Right lobe of liver (tissue), 4 donors: Measurements from ENCODE around the gene ZNF333.
"Not testable (repeated sequence)": the region's sequence is repeated elsewhere in the genome, so short reads cannot be mapped to it uniquely, and the experiment has no call there.

Experiments
- POLR2A ChIP-seq: fragments of 450-650 bp; IDR thresholded peaks from one replicate; pipeline ENCODE4 v1.6.1; 2017; ENCODE audit warnings: antibody characterized with exemption, mild to moderate bottlenecking
- TF ChIP-seq, protein P1 (sequence below), 4 donors: fragments of 200-600 bp in 3 of 4; fragments of 450-650 bp in 1 of 4; IDR thresholded peaks; one replicate each; pipeline versions ENCODE4 v1.5.1 to v1.8.0; 2016 to 2022; ENCODE audit warnings: antibody characterized with exemption in 4 of 4, mild to moderate bottlenecking in 2 of 4
- donor health status: DM: no; HTN: no; CAD: no.
- donor health status: DM: no; HTN: no; CAD: no.
- donor health status: DM: no; HTN: yes; CAD: no.

DNA sequence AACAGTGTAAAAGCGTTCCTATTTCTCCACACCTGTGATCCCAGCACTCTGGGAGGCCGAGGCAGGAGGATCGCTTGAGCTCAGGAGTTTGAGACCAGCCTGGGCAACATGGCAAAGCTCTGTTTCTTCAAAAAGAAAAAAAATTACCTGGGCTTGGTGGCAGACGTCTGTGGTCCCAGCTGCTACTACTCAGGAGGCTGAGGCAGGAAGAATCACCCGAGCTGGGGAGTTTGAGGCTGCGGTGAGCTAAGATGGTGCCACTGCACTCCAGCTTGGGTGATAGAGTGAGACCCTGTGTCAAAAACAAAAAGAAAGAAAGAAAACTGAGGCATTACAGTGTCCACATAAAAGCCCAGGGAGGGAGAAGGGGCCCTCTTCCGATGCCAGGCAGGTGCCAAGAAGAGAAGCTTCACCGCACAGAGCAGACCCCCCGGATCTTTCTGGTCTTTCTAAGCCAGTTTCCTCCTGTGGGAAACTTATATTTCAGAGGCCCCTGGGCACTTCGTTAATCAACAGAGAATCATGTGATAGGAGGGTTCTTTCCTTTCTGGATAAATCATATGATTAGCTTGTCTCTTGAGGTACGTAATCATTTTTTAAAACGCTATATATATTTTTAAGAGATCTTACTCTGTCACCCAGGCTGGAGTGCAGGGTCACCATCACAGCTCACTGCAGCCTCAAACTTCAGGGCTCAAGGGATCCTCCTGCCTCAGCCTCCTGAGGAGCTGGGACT is 88.4 kb downstream of the ZNF333 start, which contains the start of gene ADGRE2:
- TF ChIP-seq, protein P1, sequence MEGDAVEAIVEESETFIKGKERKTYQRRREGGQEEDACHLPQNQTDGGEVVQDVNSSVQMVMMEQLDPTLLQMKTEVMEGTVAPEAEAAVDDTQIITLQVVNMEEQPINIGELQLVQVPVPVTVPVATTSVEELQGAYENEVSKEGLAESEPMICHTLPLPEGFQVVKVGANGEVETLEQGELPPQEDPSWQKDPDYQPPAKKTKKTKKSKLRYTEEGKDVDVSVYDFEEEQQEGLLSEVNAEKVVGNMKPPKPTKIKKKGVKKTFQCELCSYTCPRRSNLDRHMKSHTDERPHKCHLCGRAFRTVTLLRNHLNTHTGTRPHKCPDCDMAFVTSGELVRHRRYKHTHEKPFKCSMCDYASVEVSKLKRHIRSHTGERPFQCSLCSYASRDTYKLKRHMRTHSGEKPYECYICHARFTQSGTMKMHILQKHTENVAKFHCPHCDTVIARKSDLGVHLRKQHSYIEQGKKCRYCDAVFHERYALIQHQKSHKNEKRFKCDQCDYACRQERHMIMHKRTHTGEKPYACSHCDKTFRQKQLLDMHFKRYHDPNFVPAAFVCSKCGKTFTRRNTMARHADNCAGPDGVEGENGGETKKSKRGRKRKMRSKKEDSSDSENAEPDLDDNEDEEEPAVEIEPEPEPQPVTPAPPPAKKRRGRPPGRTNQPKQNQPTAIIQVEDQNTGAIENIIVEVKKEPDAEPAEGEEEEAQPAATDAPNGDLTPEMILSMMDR (IDR thresholded peaks at IDR 0.05), result not testable (repeated sequence)
- not testable (repeated sequence) for TF ChIP-seq POLR2A
